NCI-H2029 (cell line): Measurements from ENCODE around the gene APOC1.
"Not testable (repeated sequence)": the region's sequence is repeated elsewhere in the genome, so short reads cannot be mapped to it uniquely, and the experiment has no call there.

Experiments used
- DNase-seq: peaks from one replicate; lab custom pipeline; 2025; lab: John Stamatoyannopoulos, UW

Gene APOC1

DNA sequence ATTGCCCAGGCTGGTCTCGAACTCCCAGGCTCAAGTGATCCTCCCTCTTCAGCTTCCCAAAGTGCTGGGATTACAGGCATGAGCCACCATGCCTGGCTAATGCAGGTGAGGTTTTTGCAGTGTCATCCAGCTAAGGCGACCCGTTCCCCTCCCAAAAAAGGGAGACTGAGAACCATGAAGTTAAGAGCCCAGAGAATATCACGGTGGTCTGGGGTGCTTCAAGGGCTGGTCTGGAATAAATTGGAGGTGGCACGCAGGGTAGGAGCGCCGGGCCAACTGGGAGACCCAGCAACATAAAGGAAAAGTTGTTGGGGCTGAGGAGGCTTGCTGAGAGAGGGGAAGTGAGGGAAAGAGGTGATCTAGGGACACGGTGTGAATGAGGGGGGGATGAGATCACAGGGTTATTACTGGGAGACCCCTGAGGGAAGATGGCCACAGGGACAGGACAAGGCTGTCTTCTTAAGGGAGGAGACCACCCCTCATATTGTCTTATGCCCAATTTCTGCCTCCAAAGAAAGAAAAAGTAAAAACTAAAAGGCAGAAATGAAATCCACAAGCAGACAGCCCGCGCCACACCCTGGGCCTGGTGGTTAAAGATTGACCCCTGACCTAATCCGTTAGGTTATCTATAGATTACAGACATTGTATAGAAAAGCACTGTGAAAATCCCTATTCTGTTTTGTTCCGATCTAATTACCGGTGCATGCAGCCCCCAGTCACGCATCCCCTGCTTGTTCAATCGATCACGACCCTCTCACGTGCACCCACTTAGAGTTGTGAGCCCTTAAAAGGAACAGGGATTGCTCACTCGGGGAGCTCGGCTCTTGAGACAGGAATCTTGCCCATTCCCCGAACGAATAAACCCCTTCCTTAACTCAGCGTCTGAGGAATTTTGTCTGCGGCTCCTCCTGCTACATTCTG lies 636 bp upstream of the APOC1 start:
- not testable (repeated sequence) for DNase-seq

DNA sequence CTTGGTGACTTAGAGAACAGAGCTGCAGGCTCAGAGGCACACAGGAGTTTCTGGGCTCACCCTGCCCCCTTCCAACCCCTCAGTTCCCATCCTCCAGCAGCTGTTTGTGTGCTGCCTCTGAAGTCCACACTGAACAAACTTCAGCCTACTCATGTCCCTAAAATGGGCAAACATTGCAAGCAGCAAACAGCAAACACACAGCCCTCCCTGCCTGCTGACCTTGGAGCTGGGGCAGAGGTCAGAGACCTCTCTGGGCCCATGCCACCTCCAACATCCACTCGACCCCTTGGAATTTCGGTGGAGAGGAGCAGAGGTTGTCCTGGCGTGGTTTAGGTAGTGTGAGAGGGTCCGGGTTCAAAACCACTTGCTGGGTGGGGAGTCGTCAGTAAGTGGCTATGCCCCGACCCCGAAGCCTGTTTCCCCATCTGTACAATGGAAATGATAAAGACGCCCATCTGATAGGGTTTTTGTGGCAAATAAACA lies 9.9 kb downstream of the APOC1 start:
- no peak for DNase-seq

DNA sequence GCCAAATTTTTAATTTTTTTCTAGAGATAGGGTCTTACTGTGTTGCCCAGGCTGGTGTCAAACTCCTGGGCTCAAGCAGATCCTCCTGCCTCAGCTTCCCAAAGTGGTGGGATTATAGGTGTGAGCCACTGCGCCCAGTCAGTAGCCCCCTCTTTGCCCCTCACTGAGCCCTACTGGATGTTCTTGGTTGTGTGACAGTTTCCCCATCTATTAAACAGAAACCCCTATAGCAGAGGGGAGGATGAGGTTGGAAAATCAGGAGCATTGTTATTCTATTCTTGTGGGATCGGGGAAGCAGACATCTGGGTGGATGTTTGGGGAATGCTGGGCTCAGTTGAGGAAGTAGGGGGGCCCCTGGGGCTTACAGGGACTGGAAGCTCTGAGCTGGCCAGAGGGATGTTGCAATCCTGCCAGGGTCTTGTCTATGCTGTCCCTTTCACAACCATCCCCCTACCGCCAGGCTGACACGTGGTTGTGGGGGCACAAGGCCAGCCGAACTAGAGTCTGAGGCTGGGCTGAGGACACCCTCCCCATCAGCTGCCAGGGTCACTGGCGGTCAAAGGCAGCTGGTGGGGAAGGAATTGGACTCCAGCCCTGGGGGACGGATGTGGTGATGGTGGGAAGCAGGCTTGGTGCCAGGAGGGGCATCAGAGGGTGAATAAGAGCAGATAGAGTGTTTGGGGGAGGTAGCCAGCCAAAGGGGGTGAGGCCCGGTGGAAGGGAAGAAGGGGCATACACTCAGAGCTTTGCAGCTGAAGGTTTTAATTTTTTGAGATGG lies 10.9 kb downstream of the APOC1 start:
- no peak for DNase-seq

DNA sequence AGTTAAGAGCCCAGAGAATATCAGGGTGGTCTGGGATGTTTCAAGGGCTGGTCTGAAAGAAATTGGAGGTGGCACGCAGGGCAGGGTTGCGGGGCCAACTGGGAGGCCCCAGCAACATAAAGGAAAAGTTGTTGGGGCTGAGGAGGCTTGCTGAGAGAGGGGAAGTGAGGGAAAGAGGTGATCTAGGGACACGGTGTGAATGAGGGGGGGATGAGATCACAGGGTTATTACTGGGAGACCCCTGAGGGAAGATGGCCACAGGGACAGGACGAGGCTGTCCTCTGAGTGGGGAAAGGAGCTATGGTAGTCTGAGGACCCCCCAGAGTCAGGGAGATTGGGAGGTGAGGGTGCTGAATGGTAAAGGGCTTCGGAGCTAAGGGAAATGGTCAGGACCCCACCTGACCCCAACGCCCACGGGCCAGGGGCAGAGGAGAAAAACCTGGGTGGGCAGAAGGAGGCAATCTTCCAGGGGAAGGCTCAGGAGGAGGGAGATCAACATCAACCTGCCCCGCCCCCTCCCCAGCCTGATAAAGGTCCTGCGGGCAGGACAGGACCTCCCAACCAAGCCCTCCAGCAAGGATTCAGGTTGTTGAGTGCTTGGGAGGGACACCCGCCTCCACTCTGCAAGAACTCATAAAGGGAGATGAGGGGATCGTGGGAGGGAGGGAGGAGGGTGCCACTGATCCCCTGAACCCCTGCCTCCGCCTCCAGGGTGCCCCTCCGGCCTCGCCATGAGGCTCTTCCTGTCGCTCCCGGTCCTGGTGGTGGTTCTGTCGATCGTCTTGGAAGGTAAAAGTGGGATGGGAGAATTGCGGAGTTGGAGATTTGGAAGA lies 12.1 kb downstream of the APOC1 start:
- DNase-seq = not testable (repeated sequence)

DNA sequence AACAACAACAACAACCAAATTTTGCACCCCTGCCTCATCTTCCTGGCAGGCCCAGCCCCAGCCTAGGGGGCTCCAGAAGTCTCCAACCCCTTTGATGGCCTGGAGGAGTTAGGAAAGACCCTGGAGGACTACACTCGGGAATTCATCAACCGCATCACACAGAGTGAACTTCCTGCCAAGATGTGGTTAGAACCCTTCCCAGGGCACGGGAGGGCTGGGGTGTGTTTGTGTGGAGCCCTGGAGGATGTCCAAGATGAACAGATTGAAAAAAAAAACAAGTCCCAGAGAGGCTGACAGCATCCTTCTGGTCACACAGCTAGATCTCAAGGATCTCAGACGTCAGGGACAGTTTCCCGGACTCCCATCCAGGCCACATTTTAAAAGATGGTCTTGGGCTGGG lies 13.3 kb downstream of the APOC1 start:
- no peak for DNase-seq

DNA sequence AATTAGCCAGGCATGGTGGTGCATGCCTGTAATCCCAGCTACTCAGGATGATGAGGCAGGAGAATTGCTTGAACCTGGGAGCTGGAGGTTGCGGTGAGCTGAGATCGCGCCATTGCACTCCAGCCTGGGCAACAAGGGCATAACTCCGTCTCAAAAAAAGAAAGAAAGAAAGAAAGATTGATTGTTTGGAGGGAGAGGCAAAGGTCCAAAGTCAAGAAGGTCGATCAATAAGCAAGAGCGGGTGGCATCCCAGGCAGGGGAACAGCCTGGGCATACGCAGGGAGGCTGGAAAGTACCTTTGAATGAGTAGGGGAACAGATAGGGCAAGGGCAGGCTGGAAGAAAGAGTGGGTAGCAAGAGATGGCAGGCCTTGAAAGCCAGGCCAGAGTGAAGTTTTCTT lies 15.7 kb downstream of the APOC1 start:
- no peak for DNase-seq

DNA sequence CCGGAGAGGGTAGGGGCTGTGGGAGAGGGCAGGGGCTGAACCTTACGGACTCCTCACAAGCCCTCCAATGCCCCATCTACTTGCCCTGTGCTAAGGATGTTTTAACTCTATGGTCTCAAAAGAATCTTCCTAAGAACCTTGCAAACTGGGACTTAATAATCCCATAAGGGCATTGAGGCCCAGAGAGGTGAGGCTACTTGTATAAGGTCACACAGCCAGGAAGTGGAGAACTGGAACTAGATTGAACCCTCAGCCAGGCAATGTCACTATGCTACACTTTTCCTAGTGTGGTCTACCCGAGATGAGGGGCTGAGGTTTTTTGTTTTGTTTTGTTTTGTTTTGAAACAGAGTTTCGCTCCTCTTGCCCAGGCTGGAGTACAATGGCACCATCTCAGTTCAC lies 17.1 kb downstream of the APOC1 start:
- no peak for DNase-seq

DNA sequence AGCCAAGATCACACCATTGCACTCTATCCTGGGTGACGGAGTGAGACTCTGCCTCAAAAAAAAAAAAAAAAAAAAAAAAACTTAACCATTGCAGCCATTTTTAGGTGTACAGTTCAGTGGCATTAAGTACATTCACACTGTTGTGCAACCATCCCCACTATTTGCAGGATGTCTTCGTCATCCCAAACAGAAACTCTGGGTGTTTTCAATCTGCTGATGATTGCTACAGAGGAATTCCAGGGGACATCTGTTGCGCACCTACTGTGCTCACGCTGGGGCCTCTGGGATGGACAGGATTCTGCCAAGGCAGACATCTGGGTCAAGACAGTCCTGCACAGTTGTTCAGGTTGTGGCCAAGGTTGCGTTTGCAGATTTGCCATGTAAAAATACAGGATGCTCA lies 25.3 kb downstream of the APOC1 start:
- no peak for DNase-seq

DNA sequence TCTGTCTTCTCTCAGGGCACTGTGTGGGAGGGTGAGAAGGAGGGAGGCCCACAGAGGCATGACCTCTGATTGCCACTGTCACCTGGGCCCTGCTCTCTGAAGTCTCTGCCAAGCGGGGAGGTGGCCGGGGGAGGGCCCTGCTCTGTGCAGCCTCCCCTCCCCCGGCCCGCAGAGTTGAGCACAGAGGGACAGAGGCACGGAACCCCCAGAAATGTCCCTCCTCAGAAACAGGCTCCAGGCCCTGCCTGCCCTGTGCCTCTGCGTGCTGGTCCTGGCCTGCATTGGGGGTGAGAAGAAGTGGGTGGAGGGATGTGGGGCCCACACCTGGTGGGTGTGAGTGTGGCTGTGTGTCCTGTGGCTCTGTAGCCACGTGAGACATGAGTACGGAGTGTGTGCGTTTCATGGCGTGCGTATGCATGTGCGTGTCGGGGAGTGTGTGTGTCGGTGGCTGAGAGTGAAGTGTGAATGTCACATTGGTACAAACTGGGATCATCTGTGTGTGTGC lies 27.7 kb downstream of the APOC1 start, which contains the start of gene APOC4:
TSS of gene APOC4 (plus strand) at position 171 of the 505 bp plus-strand sequence. CDS start at position 212, 41 bp downstream.
- DNase-seq = no peak

DNA sequence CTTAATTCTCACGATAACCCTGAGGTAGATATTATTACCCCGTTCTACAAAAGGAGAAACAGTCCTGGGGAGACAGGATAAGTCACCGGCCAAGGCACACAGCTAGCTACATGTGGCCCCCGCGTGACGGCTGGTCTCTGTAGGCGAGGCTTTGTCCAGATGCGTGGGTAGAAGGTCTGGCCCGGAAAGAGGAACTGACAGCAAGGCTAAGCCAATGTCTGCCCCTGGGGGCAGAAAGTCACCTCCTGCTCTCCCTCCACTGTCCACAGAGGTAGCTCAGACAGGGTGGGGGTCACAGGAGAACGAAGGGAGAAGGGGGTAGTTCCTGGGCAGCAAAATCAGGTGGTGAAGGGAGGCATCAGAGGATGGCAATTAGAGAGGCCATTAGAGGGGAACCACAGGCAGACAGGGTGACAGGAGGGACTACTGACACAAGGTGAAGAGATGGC lies 29.4 kb downstream of the APOC1 start:
- DNase-seq = no peak

DNA sequence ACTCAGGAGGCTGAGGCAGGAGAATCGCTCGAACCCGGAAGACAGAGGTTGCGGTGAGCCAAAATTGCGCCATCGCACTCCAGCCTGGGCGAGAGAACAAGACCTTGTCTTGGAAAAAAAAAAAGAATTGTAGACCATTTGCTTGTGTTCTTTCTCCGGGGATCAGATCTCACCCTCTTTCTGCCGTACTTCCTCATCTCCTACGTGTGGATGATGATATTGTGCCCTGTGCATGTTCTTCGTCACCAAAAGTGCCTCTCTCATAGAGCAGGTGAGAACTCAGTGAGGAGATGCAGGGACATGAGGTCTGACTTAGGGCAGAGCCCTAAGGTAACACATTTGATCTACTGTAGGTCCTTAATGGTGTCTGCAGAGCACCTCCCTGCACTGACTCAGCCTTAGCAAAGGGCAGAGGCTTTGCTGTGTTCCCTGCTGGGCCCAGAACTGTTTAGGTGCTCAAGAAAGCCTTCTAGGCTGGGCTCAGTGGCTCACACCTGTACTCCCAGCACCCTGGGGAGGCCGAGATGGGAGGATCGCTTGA lies 32.7 kb downstream of the APOC1 start:
- no peak for DNase-seq

DNA sequence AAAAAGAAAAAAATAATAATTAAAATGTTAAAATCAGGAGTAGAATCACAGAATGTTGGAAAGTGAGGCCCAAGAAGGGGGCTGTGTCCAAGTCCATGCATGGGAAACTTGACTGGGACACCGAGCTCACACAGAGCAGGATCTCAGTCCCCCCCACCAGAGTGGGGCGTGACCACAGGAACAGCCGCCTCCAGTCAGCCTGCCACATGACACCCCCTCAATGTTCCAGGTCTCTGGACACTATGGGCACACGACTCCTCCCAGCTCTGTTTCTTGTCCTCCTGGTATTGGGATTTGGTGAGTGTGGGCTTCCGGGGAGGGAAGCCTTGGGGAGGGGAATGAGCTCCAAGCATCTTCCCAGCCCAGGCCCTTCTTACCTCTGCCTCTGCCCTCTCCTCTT lies 33.8 kb downstream of the APOC1 start:
- DNase-seq = no peak

DNA sequence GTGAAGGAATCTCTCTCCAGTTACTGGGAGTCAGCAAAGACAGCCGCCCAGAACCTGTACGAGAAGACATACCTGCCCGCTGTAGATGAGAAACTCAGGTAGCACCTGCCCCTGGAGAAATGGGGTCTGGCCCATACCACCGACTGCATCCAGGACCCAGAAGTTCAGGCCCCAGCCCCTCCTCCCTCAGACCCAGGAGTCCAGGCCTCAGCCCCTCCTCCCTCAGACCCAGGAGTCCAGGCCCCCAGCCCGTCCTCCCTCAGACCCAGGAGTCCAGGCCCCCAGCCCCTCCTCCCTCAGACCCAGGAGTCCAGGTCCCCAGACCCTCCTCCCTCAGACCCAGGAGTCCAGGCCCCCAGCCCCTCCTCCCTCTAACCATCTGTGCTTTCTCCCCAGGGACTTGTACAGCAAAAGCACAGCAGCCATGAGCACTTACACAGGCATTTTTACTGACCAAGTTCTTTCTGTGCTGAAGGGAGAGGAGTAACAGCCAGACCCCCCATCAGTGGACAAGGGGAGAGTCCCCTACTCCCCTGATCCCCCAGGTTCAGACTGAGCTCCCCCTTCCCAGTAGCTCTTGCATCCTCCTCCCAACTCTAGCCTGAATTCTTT lies 34.5 kb downstream of the APOC1 start:
- no peak for DNase-seq

DNA sequence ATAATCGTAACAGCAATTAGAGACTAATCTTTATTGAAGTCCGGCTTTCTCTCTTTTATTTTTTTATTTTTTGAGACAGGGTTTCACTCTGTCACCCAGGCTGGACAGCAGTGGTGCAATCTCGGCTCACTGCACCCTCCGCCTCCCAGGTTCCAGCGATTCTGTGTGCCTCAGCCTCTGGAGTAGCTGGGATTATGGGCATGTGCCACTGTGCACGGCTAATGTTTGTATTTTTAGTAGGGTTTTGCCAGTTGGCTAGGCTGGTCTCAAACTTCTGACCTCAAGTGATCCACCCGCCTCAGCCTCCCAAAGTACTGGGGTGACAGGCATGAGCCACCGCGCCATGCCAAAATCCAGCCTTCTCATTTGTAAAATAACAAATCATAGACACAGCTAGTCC lies 35.1 kb downstream of the APOC1 start:
- no peak for DNase-seq

DNA sequence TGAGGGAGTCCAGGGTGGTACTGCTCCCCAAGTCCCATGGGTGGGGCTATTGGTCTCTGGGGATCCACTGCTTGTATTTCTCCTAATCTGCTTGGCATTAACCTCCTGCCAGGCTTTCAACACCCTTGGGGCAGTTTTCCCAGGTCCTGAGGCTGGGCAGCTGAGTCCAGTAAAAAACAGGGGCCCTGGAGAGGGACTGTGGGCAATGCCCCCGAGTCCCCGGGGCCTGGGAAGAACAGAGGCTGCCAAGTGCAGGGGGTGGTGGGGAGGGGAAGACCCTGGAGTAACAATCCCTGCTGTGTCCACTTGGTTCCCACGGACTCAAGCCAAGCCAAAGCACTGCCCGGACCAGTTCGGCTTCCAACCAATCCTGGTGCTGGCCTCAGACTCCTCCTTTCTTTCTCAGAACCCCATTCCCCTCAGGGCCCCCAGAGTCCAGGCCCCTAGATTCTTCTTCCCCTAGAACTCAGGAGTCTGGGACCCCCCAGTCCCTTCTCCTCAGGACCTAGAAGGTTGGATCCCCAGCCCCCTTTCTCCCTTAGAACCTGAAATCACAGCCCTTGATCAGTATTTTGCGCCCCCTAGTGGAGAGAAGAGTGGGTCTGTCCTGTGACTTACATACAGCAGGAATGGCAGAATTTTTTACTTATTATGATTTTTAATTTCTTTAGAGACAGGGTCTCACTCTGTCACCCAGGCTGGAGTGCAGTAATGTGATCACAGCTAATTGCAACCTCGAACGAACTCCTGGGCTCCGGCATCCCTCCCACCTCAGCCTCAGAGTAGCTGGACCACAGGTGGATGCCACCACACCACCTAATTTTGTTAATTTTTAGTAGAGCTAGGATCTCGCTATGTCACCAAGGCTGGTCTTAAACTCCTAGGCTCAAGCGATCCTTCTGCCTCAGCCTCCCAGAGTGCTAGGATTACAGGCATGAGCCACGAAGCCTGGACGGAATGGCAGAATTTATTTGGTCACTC lies 37.1 kb downstream of the APOC1 start:
- peak; percentile 63 for DNase-seq

DNA sequence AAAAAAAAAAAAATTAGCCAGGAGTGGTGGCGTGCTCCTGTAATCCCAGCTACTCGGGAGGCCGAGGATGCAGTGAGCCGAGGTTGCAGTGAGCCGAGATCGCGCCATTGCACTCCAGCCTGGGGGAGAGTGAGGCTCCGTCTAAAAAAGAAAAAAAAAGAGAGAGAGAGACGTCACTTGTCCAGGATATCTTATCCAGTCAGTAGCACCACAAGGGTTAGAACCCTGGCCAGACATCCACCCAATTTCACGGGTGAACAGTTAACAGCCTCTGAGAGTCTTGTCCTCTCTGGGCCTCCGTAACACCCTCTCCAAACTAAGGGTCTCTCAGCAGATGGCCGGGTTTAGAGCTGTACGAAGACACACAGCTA lies 39.9 kb downstream of the APOC1 start:
- DNase-seq = no peak

DNA sequence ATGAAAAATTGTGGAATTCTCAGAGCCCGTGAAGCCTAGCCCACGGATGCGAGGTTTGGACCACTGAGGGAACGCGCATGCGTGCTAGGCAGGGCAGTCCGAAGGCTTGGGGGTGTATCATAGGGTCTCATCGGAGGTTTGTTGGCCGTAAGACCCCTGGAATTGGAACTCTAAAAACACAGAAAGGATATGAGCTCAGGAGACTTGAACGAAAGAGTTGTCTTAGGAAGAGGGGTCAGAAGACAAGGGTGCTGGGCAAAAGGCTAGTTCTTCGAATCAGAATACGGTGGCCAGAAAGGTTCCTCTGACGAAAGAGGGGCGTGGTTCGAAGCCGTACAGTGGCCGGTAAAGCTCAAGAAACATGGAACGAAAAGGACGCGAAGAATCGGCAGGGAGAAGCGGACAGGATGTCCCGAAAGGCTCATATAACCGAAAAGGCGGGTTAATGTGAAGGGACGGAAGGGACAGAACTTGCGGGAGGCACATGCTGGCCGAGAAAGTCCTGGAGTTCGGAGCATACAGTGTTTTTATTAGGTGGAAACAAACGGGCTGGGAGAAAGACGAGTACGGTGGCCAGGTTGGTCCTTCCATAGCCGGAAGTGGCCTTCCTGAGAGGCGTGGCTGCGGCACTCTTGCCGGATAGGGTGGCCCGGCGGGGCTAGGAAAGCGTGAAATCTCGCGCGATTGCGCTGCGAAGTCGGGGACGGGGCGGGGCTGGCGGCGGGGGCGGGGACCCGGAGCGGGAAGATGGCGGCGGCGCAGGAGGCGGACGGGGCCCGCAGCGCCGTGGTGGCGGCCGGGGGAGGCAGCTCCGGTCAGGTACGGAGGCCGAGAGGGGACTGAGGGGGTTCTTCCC lies 40.5 kb downstream of the APOC1 start, which contains the start of gene CLPTM1:
TSS of gene CLPTM1 (plus strand) at position 732 of the 856 bp plus-strand sequence. CDS start at position 748, 16 bp downstream.
- peak; percentile 98 for DNase-seq
